MCF 10A (cell line): ENCODE measurements around the gene TCF7L2. TPM values are rescaled to one million over a fixed set of nuclear protein-coding genes. Genes with fewer than 3 reads are reported as not detected.

ENCODE experiments used
- BruUV-seq: library from RNA; stranded (reverse); fragments of 400-500 nt; replicated peaks from 2 replicates; lab custom pipeline; 2021; lab: Mats Ljungman, UMichigan
- CTCF ChIA-PET: fragments of 300-600 bp; sonication (Branson Sonifier 250); formaldehyde crosslinking; extraction: SDS; loops from one replicate; lab custom pipeline; 2021; ENCODE audit warnings: antibody characterized with exemption, inconsistent platforms; lab: Yijun Ruan, JAX
- POLR2A ChIA-PET: fragments of 300-600, 350-650 bp; sonication (Branson Sonifier 250); formaldehyde crosslinking; extraction: SDS; loops from one replicate; lab custom pipeline; 2020; ENCODE audit warnings: antibody characterized with exemption, inconsistent platforms; lab: Yijun Ruan, JAX
- DNase-seq: peaks from one replicate; pipeline ENCODE4 v3.0.0-alpha.2; 2018; ENCODE audit not compliant: unreplicated experiment
- H3K27ac Mint-ChIP-seq: one replicate; pipeline ENCODE4 v1.8.0; 2022; ENCODE audit warnings: mild to moderate bottlenecking, low read depth, mixed read lengths; ENCODE audit not compliant: unreplicated experiment
- H3K27me3 Mint-ChIP-seq: one replicate; pipeline ENCODE4 v1.8.0; 2022; ENCODE audit warnings: mixed read lengths; ENCODE audit not compliant: insufficient read depth, unreplicated experiment
- H3K36me3 Mint-ChIP-seq: one replicate; pipeline ENCODE4 v1.8.0; 2022; ENCODE audit warnings: mild to moderate bottlenecking, moderate library complexity, mixed read lengths; ENCODE audit not compliant: insufficient read depth, unreplicated experiment
- H3K4me1 Mint-ChIP-seq: one replicate; pipeline ENCODE4 v1.8.0; 2022; ENCODE audit warnings: mixed read lengths; ENCODE audit not compliant: insufficient read depth, unreplicated experiment
- H3K4me3 Mint-ChIP-seq: one replicate; pipeline ENCODE4 v1.8.0; 2022; ENCODE audit warnings: mild to moderate bottlenecking, moderate library complexity, mixed read lengths; ENCODE audit not compliant: unreplicated experiment
- H3K9me3 Mint-ChIP-seq: one replicate; pipeline ENCODE4 v1.8.0; 2022; ENCODE audit warnings: mixed read lengths; ENCODE audit not compliant: unreplicated experiment
- CTCF ChIP-seq: fragments of 200-600 bp; IDR thresholded peaks from one replicate; pipeline ENCODE4 v1.8.0; 2022; ENCODE audit warnings: antibody characterized with exemption, mild to moderate bottlenecking; ENCODE audit not compliant: unreplicated experiment
- intact Hi-C: fragments of 100-400 bp; cut with micrococcal nuclease; formaldehyde crosslinking; loops from 2 replicates; pipeline ENCODE4 v1.14.1; 2022
- total RNA-seq: library from RNA; stranded (reverse); gene quantifications from 2 replicates; pipeline ENCODE4 v1.2.3, GENCODE V29; 2022

Gene TCF7L2
- total RNA-seq, 1 experiment from 2014 or later = 25.2 TPM

- Mint-ChIP-seq H3K36me3 (peaks cover 6% of the 10 kb centered on the region), H3K9me3 (no peaks in the 10 kb centered on the region), H3K27me3 (no peaks in the 10 kb centered on the region), H3K4me1 (peaks cover 15% of the 10 kb centered on the region), H3K4me3 (no peak overlapping the region), H3K27ac (no peak overlapping the region)
- no peak for TF ChIP-seq CTCF
- no TSS peak for BruUV-seq
- ChIA-PET POLR2A (no interaction called here), CTCF (interaction anchor here (0.8 to 1.6 kb wide), 2 partner anchors 9 to 31 kb away, joined by 3 to 4 read pairs; no protein-coding TSS in a partner anchor)
- no peak for DNase-seq
- intact Hi-C loops = no loop called here
Measured at GRCh38 chr10:113017376-113017775, 67.3 kb downstream of the TCF7L2 start.

GRCh38 chr10:113018034-113018433 is 68.0 kb downstream of the TCF7L2 start:
- Mint-ChIP-seq H3K36me3 (peaks cover 3% of the 10 kb centered on the region), H3K27ac (no peak overlapping the region)

DNA sequence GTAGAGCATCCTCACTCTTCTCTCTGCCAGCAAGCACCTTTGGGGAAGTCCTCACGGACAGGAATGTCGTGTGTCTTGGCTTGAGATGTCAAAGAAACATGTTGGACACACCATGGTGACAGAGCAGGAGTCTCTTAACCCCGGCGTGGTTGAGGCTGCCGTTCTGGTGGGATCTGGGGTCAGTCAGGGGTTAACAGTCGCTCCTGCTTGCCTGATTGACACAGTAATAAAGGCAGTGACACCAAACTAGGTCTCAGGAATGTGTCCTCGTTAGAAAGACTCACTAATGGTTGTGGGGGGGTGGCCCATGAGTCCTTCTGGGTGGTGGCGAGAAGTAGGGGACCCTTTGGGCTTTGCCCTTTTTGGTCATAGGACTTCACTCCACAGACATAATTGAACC is 69.0 kb downstream of the TCF7L2 start:
- Mint-ChIP-seq H3K4me1 (peaks cover 9% of the 10 kb centered on the region), H3K36me3 (no peaks in the 10 kb centered on the region), H3K4me3 (no peak overlapping the region), H3K9me3 (no peaks in the 10 kb centered on the region), H3K27me3 (no peaks in the 10 kb centered on the region), H3K27ac (peak overlapping the region; percentile 39)
- intact Hi-C loops = no loop called here
- TF ChIP-seq CTCF = no peak
- no TSS peak for BruUV-seq
- DNase-seq = no peak
- ChIA-PET CTCF (no interaction called here), POLR2A (no interaction called here)

More at GRCh38 chr10:113018034-113018433, 68.0 kb downstream of the TCF7L2 start:
- no TSS peak for BruUV-seq
- H3K4me1 Mint-ChIP-seq = peaks cover 14% of the 10 kb centered on the region
- intact Hi-C loops = no loop called here
- POLR2A ChIA-PET = no interaction called here
- CTCF ChIA-PET = no interaction called here
- H3K9me3 Mint-ChIP-seq = no peaks in the 10 kb centered on the region
- TF ChIP-seq CTCF = no peak
- H3K4me3 Mint-ChIP-seq = no peak overlapping the region
- H3K27me3 Mint-ChIP-seq = no peaks in the 10 kb centered on the region
- DNase-seq = no peak

DNA sequence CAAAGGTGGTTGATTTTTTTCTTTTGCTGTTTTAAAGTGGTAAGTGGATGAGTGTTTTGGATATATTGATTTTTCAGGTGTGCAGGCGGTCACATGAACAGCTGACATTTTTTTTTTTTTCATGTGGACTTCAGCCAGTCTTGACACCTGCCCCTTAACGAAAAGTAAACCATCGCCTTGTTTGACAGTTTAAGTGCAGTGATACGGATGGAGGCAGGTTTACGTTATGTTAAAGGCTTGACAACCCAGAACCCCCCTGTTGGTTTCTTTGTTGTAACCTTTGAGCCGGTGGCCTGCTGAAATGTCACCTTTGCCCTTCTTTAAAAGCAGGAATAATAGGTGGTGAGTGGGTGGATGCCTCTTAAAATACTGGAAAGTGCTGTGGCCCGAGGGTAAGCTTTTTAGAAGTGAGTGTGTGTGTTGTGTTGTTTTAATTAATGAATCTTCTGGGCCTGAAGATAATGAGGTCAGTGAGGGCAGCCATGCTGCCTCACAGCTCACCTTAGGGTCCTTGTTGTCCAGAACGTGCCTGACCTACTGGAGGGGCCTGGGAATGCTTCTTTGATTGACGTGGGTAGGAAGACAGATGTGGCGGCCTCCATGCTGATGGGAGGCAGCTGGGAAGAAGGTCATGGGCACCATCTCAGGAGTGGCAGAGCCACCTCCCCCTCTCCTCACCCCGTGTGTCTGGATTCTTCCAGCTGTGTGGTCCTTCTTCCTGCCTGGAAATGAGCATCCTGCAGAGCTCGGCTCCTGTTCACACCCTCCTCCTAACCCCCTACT is 69.8 kb downstream of the TCF7L2 start:
- no TSS peak for BruUV-seq
- Mint-ChIP-seq H3K27me3 (no peaks in the 10 kb centered on the region), H3K27ac (no peak overlapping the region), H3K4me3 (no peak overlapping the region), H3K9me3 (no peaks in the 10 kb centered on the region), H3K4me1 (peaks cover 9% of the 10 kb centered on the region), H3K36me3 (no peaks in the 10 kb centered on the region)
- no peak for DNase-seq
- intact Hi-C loops = no loop called here
- ChIA-PET CTCF (no interaction called here), POLR2A (no interaction called here)
- no peak for TF ChIP-seq CTCF
